OCI-LY7 (cell line): ENCODE data around the gene MAGI1. TPM values are rescaled to one million over a fixed set of nuclear protein-coding genes. Genes with fewer than 3 reads are reported as not detected.

ENCODE experiments used
- BruUV-seq: library from RNA; stranded (reverse); fragments of 400-500 nt; replicated peaks from 2 replicates; lab custom pipeline; 2021; lab: Mats Ljungman, UMichigan
- CTCF ChIA-PET: fragments of 300-600 bp; sonication (Branson Sonifier 250); formaldehyde crosslinking; loops from one replicate; lab custom pipeline; 2022; ENCODE audit warnings: antibody characterized with exemption; ENCODE audit not compliant: unreplicated experiment; lab: Charles Lee
- POLR2A ChIA-PET: fragments of 300-600 bp; sonication (Branson Sonifier 250); formaldehyde crosslinking; loops from one replicate; lab custom pipeline; 2022; ENCODE audit warnings: antibody characterized with exemption; lab: Charles Lee
- DNase-seq: peaks from one replicate; pipeline ENCODE4 v3.0.0-alpha.2; 2015; ENCODE audit warnings: low spot score
- H2AFZ ChIP-seq: fragments of 200-600 bp; sonication (generic), shearing (Covaris generic); 2 replicates; pipeline ENCODE4 v1.6.1; 2014; ENCODE audit warnings: mild to moderate bottlenecking, antibody characterized with exemption, low read length, moderate library complexity
- H3K27ac ChIP-seq: fragments of 200-600 bp; sonication (generic); 2 replicates; pipeline ENCODE4 v1.5.1; 2014; ENCODE audit warnings: mixed run types, low read depth, mild to moderate bottlenecking, moderate library complexity, low read length, inconsistent platforms; ENCODE audit not compliant: poor library complexity, severe bottlenecking
- H3K36me3 ChIP-seq: fragments of 200-600 bp; sonication (generic); 2 replicates; pipeline ENCODE4 v1.6.1; 2014; ENCODE audit warnings: mild to moderate bottlenecking, antibody characterized with exemption, low read length, moderate library complexity, mixed read lengths; ENCODE audit not compliant: insufficient read depth
- H3K4me1 ChIP-seq: fragments of 200-600 bp; sonication (generic); 2 replicates; pipeline ENCODE4 v1.5.1; 2014; ENCODE audit warnings: mild to moderate bottlenecking, low read length; ENCODE audit not compliant: insufficient read depth, poor library complexity, severe bottlenecking
- H3K4me2 ChIP-seq: fragments of 200-600 bp; sonication (generic); 2 replicates; pipeline ENCODE4 v1.6.1; 2014; ENCODE audit warnings: mild to moderate bottlenecking, low read length
- H3K4me3 ChIP-seq: fragments of 200-600 bp; sonication (generic); 2 replicates; pipeline ENCODE4 v1.5.1; 2014; ENCODE audit warnings: mild to moderate bottlenecking, low read depth, low read length; ENCODE audit not compliant: poor library complexity, severe bottlenecking
- H3K79me2 ChIP-seq: fragments of 200-600 bp; sonication (generic); 2 replicates; pipeline ENCODE4 v1.6.1; 2016; ENCODE audit warnings: low read depth, mild to moderate bottlenecking, low read length, moderate library complexity, mixed read lengths; ENCODE audit not compliant: insufficient read depth
- H3K9me2 ChIP-seq: fragments of 200-600 bp; sonication (generic); 2 replicates; pipeline ENCODE4 v1.6.1; 2016; ENCODE audit warnings: mild to moderate bottlenecking, low read length, mixed read lengths; ENCODE audit not compliant: insufficient read depth
- H3K9me3 ChIP-seq: fragments of 200-600 bp; sonication (generic); 2 replicates; pipeline ENCODE4 v1.6.1; 2014; ENCODE audit warnings: mild to moderate bottlenecking, mixed run types, low read length, mixed read lengths
- H4K20me1 ChIP-seq: fragments of 200-600 bp; sonication (generic); 2 replicates; pipeline ENCODE4 v1.6.1; 2014; ENCODE audit warnings: mild to moderate bottlenecking, antibody characterized with exemption, low read length, moderate library complexity, mixed read lengths; ENCODE audit not compliant: insufficient read depth
- CTCF ChIP-seq: fragments of 200-600 bp; sonication (generic); conservative IDR thresholded peaks from 2 replicates; pipeline ENCODE4 v1.5.1; 2014; ENCODE audit warnings: mild to moderate bottlenecking, antibody characterized with exemption, low read length, moderate library complexity, mixed read lengths
- EZH2phosphoT487 ChIP-seq: fragments of 200-600 bp; sonication (generic); IDR thresholded peaks from 2 replicates; pipeline ENCODE4 v1.6.1; 2018; ENCODE audit warnings: low read depth, borderline replicate concordance, mild to moderate bottlenecking, mixed run types, antibody characterized with exemption, low read length, moderate library complexity, mixed read lengths
- intact Hi-C: fragments of 100-400 bp; cut with micrococcal nuclease; formaldehyde crosslinking; loops from one replicate; pipeline ENCODE4 v1.10.0; 2022; ENCODE audit not compliant: unreplicated experiment
- total RNA-seq, 2 experiments: library from RNA; depleted of rRNA in 1 of 2; stranded (reverse); fragments of >200 nt in 1 of 2; shearing (Covaris generic) in 1 of 2; gene quantifications; 2 replicates each; pipeline ENCODE4 v1.2.3, GENCODE V29; 2014 to 2022

MAGI1 gene
- total RNA-seq, 2 experiments from 2014 or later, result 0.63 to 2.5 TPM

- Histone ChIP-seq H3K9me3 (no peaks in the 10 kb centered on the region), H3K4me2 (no peak overlapping the region), H4K20me1 (no peaks in the 10 kb centered on the region), H2AFZ (no peak overlapping the region), H3K9me2 (no peaks in the 10 kb centered on the region), H3K36me3 (no peaks in the 10 kb centered on the region), H3K79me2 (no peaks in the 10 kb centered on the region), H3K4me1 (no peaks in the 10 kb centered on the region), H3K4me3 (no peak overlapping the region), H3K27ac (no peak overlapping the region)
- POLR2A ChIA-PET, result interaction anchor here (0.6 kb wide), 1 partner anchor 1540 kb away, joined by 9 read pairs; no protein-coding TSS in a partner anchor
- intact Hi-C loops, result no loop called here
- BruUV-seq, result no TSS peak
- CTCF ChIA-PET, result no interaction called here
- DNase-seq, result no peak
- TF ChIP-seq EZH2phosphoT487, result no peak
- TF ChIP-seq CTCF, result no peak
These were observed 148.4 kb downstream of the MAGI1 start for GRCh38 chr3:65890328-65890727.

- Histone ChIP-seq H3K4me3 (no peak overlapping the region), H3K9me3 (no peaks in the 10 kb centered on the region), H3K4me1 (no peaks in the 10 kb centered on the region), H3K27ac (no peak overlapping the region), H3K79me2 (no peaks in the 10 kb centered on the region), H4K20me1 (no peaks in the 10 kb centered on the region), H3K36me3 (no peaks in the 10 kb centered on the region), H3K4me2 (no peak overlapping the region), H3K9me2 (no peaks in the 10 kb centered on the region), H2AFZ (no peak overlapping the region)
- ChIA-PET POLR2A (interaction anchor here (0.5 kb wide), 1 partner anchor 30 kb away, joined by 3 read pairs; no protein-coding TSS in a partner anchor), CTCF (no interaction called here)
- no peak for TF ChIP-seq CTCF
- TF ChIP-seq EZH2phosphoT487, result no peak
- intact Hi-C loops, result no loop called here
- no TSS peak for BruUV-seq
- no peak for DNase-seq
These were observed 149.0 kb downstream of the MAGI1 start for GRCh38 chr3:65889707-65890099.

- ChIA-PET POLR2A (interaction anchor here (0.5 kb wide), 1 partner anchor 29 kb away, joined by 3 read pairs; no protein-coding TSS in a partner anchor), CTCF (no interaction called here)
- Histone ChIP-seq H3K9me3 (no peaks in the 10 kb centered on the region), H3K4me2 (no peak overlapping the region), H3K4me1 (no peaks in the 10 kb centered on the region), H3K27ac (no peak overlapping the region), H3K4me3 (no peak overlapping the region), H2AFZ (no peak overlapping the region), H4K20me1 (no peaks in the 10 kb centered on the region), H3K36me3 (no peaks in the 10 kb centered on the region), H3K9me2 (no peaks in the 10 kb centered on the region), H3K79me2 (no peaks in the 10 kb centered on the region)
- DNase-seq, result no peak
- intact Hi-C loops, result no loop called here
- TF ChIP-seq CTCF (no peak), EZH2phosphoT487 (no peak)
- no TSS peak for BruUV-seq
These were observed 149.6 kb downstream of the MAGI1 start for GRCh38 chr3:65888980-65889706.
